Measurements from ENCODE around the gene TLR7. TPM values are rescaled to one million over a fixed set of nuclear protein-coding genes. Genes with fewer than 3 reads are reported as not detected.

TLR7 gene
- total and polyA plus RNA-seq, 10 of the 15 experiments (the other 5 are each of a cell fraction or from before 2014, with no cell fraction given), result 12.0 to 44.4 (median 22.6) TPM

GRCh38 chrX:12843061-12843667 lies 23.7 kb upstream of the TLR7 start (continued):
- TF ChIP-seq E2F8 (IDR thresholded peaks at IDR 0.05; ENCODE audit: low read depth, partially characterized antibody), result no peak
- no peak for TF ChIP-seq CEBPZ (IDR thresholded peaks at IDR 0.05; ENCODE audit: low read depth, low read length)
- TF ChIP-seq ZNF384 (IDR thresholded peaks at IDR 0.05; ENCODE audit: borderline replicate concordance, low read depth, low read length), result no peak
- TF ChIP-seq ZNF24 (IDR thresholded peaks at IDR 0.05), result no peak
- TF ChIP-seq PAX8 (IDR thresholded peaks at IDR 0.05), result no peak

All from GM12878 (cell line).